GM21786 (cell line): ENCODE measurements around the gene TMC1.
"Not testable (repeated sequence)": the region's sequence is repeated elsewhere in the genome, so short reads cannot be mapped to it uniquely, and the experiment has no call there.

Experiments
- ATAC-seq: cut with Tn5 transposase; IDR thresholded peaks from one replicate; pipeline ENCODE4 v1.9.1; 2021; ENCODE audit not compliant: unreplicated experiment

TMC1 gene

GRCh38 chr9:72809586-72809985 lies 288.2 kb downstream of the TMC1 start:
- ATAC-seq: no peak

- ATAC-seq: no peak
Measured at GRCh38 chr9:72812559-72813111, 291.2 kb downstream of the TMC1 start.

DNA sequence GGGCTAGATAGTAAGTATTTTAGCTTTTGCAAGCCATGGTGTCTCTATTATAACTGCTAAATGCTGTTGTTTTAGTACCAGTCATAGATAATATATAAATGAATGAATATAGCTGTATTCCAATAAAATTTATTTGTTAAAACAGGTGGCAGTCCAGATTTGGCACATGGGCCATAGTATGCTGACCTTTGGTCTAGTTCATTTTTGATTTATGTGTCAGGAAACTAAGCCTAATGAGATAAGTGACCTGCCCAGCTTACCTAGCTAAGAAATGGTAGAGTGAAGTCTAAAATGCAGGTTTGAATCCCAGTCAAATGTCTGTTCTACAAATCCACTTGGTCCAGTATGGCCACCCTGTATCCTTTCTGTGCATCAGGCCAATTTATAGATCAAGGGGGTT lies 292.1 kb downstream of the TMC1 start:
- ATAC-seq: no peak

GRCh38 chr9:72814083-72814597 lies 292.7 kb downstream of the TMC1 start:
- no peak for ATAC-seq

- no peak for ATAC-seq
Measured at GRCh38 chr9:72816666-72817065, 295.3 kb downstream of the TMC1 start.

- ATAC-seq: no peak
Measured at GRCh38 chr9:72817413-72817812, 296.0 kb downstream of the TMC1 start.

GRCh38 chr9:72818385-72818784 lies 297.0 kb downstream of the TMC1 start:
- ATAC-seq: no peak

DNA sequence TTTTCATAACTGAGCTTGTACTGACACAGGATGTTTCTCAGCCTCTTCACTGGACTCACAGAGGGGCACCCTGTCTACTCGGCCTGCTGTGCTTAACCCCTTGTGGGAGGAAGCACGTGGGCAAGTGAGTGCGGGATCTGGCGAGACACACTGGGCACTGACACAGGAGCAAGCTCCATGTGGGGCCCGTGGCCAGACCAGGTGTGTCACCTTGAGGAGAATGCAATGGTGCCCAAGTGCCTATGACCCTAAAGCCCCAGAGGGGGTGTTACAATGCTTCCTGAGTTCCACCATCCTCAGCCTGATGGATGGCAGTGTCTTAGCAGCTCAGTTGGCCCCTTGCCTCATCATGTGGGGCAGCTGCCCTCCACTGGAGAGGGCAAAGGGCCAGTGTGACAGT lies 302.6 kb downstream of the TMC1 start:
- ATAC-seq: no peak

- no peak for ATAC-seq
Measured at GRCh38 chr9:72826996-72827949, 305.9 kb downstream of the TMC1 start.

GRCh38 chr9:72827950-72828731 lies 306.7 kb downstream of the TMC1 start:
- ATAC-seq: no peak

DNA sequence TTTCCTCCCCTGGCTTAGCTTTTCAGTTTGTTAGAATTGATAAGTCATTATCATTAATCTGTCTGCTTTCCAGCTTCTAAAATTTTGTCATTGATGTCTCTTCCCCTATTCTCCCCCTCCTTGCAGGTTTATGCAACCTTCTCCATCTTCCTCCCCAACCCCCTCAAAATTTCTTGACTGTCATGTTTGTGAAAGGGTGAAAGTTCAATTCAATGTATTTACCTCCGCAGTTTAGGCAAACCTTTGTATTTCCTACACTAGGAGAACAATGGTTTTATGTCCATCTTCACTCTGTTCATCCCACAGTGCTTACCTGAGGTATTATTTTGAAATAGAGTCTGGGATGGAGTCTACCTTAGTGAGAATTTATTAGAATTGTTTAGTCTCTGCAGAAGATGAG lies 313.6 kb downstream of the TMC1 start:
- ATAC-seq: no peak

GRCh38 chr9:72836790-72837189 lies 315.4 kb downstream of the TMC1 start:
- ATAC-seq: no peak

DNA sequence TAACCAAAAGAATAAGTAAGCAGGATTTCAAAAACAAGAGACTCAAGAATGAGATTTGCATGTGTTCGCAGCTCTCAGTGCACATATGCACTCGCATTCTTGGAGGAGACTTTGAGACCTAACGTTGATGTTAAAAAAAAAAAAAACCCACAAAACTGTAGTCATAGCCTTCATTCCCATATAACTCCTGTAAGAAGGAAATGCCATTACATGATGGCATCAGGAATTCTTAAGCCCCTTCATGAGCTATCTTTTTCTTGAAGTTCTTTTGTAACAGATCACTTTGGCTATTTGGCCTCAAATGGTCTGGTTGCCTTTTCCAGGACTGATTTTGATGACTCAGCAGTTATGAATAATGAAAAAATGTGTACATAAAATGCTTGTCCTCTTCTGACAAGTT lies 317.7 kb downstream of the TMC1 start:
- ATAC-seq: no peak

- ATAC-seq: no peak
Measured at GRCh38 chr9:72843520-72844439, 322.4 kb downstream of the TMC1 start.

- no peak for ATAC-seq
Measured at GRCh38 chr9:72844440-72844768, 323.0 kb downstream of the TMC1 start.

DNA sequence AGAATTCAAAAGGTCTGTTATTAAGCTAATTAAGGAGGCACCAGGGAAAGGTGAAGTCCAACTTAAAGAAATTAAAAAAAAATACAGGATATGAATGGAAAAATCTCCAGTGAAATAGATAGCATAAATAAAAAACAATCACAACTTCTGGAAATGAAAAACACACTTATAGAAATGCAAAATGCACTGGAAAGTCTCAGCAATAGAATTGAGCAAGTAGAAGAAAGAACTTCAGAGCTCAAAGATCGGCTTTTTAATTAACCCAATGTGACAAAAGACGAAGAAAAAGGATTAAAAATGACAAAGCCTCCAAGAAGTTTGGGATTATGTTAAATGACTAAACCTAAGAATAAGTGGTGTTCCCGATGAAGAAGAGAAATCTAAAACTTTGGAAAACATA lies 323.6 kb downstream of the TMC1 start:
- ATAC-seq: not testable (repeated sequence)

- ATAC-seq: not testable (repeated sequence)
Measured at GRCh38 chr9:72850209-72850608, 328.8 kb downstream of the TMC1 start.

- ATAC-seq: no peak
Measured at GRCh38 chr9:72855321-72855720, 333.9 kb downstream of the TMC1 start.

DNA sequence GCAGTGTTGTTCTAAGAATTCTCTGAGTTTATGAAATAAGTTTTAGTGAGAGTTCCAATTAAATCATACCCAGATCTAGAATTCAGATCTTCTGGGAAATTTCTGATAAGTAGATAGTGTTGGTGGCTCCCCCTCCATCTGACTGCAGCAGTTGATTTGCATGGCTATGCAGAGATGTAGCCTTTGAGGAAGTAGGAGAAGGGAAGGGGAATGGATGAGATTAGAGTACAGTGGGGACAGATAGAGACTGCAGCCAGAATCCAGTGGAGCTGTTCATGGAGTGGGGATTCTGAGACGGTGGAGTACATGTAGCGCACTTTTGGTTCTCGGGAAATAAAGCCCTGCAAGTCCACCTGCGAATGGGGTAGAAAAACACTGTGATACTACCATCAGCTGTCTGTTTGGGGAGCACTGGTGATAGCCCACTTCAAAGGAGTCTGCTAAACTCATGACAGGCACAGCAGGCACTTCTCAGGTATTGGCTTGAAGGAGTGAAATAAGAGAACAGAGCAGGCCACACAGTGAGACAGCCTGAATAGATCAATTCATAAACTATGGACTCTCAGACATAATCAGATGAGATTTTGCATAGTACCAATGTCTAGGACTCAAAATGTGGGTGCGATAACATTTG lies 334.6 kb downstream of the TMC1 start:
- ATAC-seq: no peak

- peak; percentile 53 for ATAC-seq
Measured at GRCh38 chr9:72856972-72857623, 335.7 kb downstream of the TMC1 start.
